ENCODE measurements around the gene LAMC3. TPM values are rescaled to one million over a fixed set of nuclear protein-coding genes. Genes with fewer than 3 reads are reported as not detected.

LAMC3 gene
- total RNA-seq, 1 experiment from 2014 or later: 4.6 TPM

- POLR2A ChIA-PET (ENCODE audit: unreplicated experiment): no interaction called here
- Histone ChIP-seq H3K27me3 (ENCODE audit: low read length) (no peaks in the 10 kb centered on the region), H3K27ac (ENCODE audit: low read length) (no peak overlapping the region), H2AFZ (ENCODE audit: low read length) (no peak overlapping the region), H3K4me1 (ENCODE audit: insufficient read depth, low read length) (no peaks in the 10 kb centered on the region), H4K20me1 (ENCODE audit: low read length) (no peaks in the 10 kb centered on the region), H3F3A (ENCODE audit: low read length, unreplicated experiment) (no peaks in the 10 kb centered on the region), H3K4me2 (ENCODE audit: low read length) (no peak overlapping the region), H3K9me2 (replicated peaks; ENCODE audit: low read length) (no peaks in the 10 kb centered on the region), H3K79me2 (ENCODE audit: low read length) (no peaks in the 10 kb centered on the region), H3K9ac (ENCODE audit: low read length) (no peak overlapping the region), H3K9me3 (ENCODE audit: low read length) (no peaks in the 10 kb centered on the region), H3K36me3 (ENCODE audit: low read depth, low read length) (no peaks in the 10 kb centered on the region), H3K4me3 (ENCODE audit: low read length) (no peak overlapping the region)
- ATAC-seq (no peak), DNase-seq (no peak)
- intact Hi-C loops (cut with micrococcal nuclease): no loop called here
- BruUV-seq (replicated peaks): no TSS peak
- CTCF ChIA-PET: no interaction called here
- no peak for TF ChIP-seq EZH2 (IDR thresholded peaks at IDR 0.05; ENCODE audit: low read length, unreplicated experiment)
- no peak for TF ChIP-seq CTCF (conservative IDR thresholded peaks at IDR 0.05; ENCODE audit: low read depth, low read length)
- no peak for TF ChIP-seq EZH2phosphoT487 (IDR thresholded peaks at IDR 0.05; ENCODE audit: borderline replicate concordance, low read length)
Measured at GRCh38 chr9:131060900-131061630, 52.1 kb downstream of the LAMC3 start.

DNA sequence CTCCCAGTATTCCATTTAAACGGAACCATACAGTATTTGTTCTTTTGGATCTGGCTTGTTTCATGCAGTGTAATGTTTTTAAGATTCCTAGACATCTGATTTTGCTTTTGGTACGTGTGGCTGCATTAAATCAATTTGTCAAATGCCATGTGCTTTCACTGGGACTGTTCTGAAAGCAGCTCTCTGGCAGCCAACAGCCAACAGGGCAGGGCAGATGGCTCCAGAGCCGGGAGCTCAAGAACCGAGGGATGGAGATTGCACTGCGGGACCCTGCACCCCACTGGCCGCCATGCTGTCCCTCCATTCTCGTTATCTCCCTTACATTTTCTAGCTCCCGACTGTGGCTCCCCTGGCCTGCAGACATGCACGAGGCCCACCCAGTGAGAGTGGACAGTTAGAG, 54.0 kb downstream of the LAMC3 start:
- Histone ChIP-seq H4K20me1 (ENCODE audit: low read length) (no peaks in the 10 kb centered on the region), H3K9me2 (replicated peaks; ENCODE audit: low read length) (no peaks in the 10 kb centered on the region), H3K27ac (ENCODE audit: low read length) (no peak overlapping the region), H3K9ac (ENCODE audit: low read length) (no peak overlapping the region), H3K4me2 (ENCODE audit: low read length) (no peak overlapping the region), H3K9me3 (ENCODE audit: low read length) (no peaks in the 10 kb centered on the region), H3F3A (ENCODE audit: low read length, unreplicated experiment) (no peaks in the 10 kb centered on the region), H3K4me1 (ENCODE audit: insufficient read depth, low read length) (no peaks in the 10 kb centered on the region), H3K36me3 (ENCODE audit: low read depth, low read length) (no peaks in the 10 kb centered on the region), H2AFZ (ENCODE audit: low read length) (no peak overlapping the region), H3K4me3 (ENCODE audit: low read length) (no peak overlapping the region), H3K79me2 (ENCODE audit: low read length) (no peaks in the 10 kb centered on the region), H3K27me3 (ENCODE audit: low read length) (no peaks in the 10 kb centered on the region)
- intact Hi-C loops (cut with micrococcal nuclease): no loop called here
- CTCF ChIA-PET: no interaction called here
- ATAC-seq: no peak
- TF ChIP-seq EZH2 (IDR thresholded peaks at IDR 0.05; ENCODE audit: low read length, unreplicated experiment) (no peak), EZH2phosphoT487 (IDR thresholded peaks at IDR 0.05; ENCODE audit: borderline replicate concordance, low read length) (no peak), CTCF (conservative IDR thresholded peaks at IDR 0.05; ENCODE audit: low read depth, low read length) (no peak)
- POLR2A ChIA-PET (ENCODE audit: unreplicated experiment): interaction anchor here (0.6 kb wide), 1 partner anchor 62 kb away, joined by 3 read pairs; no protein-coding TSS in a partner anchor
- BruUV-seq (replicated peaks): no TSS peak
- no peak for DNase-seq

- no peak overlapping the region for H2AFZ ChIP-seq (ENCODE audit: low read length)
- no peaks in the 10 kb centered on the region for H3K27me3 ChIP-seq (ENCODE audit: low read length)
- H3K4me2 ChIP-seq (ENCODE audit: low read length): no peak overlapping the region
- no peaks in the 10 kb centered on the region for H3K79me2 ChIP-seq (ENCODE audit: low read length)
- no peak overlapping the region for H3K27ac ChIP-seq (ENCODE audit: low read length)
- H3K9me3 ChIP-seq (ENCODE audit: low read length): no peaks in the 10 kb centered on the region
- DNase-seq (no peak), ATAC-seq (no peak)
- intact Hi-C loops (cut with micrococcal nuclease): no loop called here
- TF ChIP-seq EZH2 (IDR thresholded peaks at IDR 0.05; ENCODE audit: low read length, unreplicated experiment) (no peak), CTCF (conservative IDR thresholded peaks at IDR 0.05; ENCODE audit: low read depth, low read length) (no peak), EZH2phosphoT487 (IDR thresholded peaks at IDR 0.05; ENCODE audit: borderline replicate concordance, low read length) (no peak)
- H3K9me2 ChIP-seq (replicated peaks; ENCODE audit: low read length): no peaks in the 10 kb centered on the region
- ChIA-PET POLR2A (ENCODE audit: unreplicated experiment) (no interaction called here), CTCF (no interaction called here)
- no peaks in the 10 kb centered on the region for H3K36me3 ChIP-seq (ENCODE audit: low read depth, low read length)
- no peak overlapping the region for H3K4me3 ChIP-seq (ENCODE audit: low read length)
- no peaks in the 10 kb centered on the region for H3F3A ChIP-seq (ENCODE audit: low read length, unreplicated experiment)
- H4K20me1 ChIP-seq (ENCODE audit: low read length): no peaks in the 10 kb centered on the region
- H3K4me1 ChIP-seq (ENCODE audit: insufficient read depth, low read length): no peaks in the 10 kb centered on the region
- BruUV-seq (replicated peaks): no TSS peak
- H3K9ac ChIP-seq (ENCODE audit: low read length): no peak overlapping the region
Measured at GRCh38 chr9:131065599-131065998, 56.6 kb downstream of the LAMC3 start.
